HG02973 (cell line): ENCODE measurements around the gene KRT86.
"Not testable (repeated sequence)": the region's sequence is repeated elsewhere in the genome, so short reads cannot be mapped to it uniquely, and the experiment has no call there.

ENCODE experiments used
- ATAC-seq: cut with Tn5 transposase; IDR thresholded peaks from one replicate; pipeline ENCODE4 v1.9.1; 2021; ENCODE audit warnings: moderate library complexity; ENCODE audit not compliant: unreplicated experiment

KRT86 gene

GRCh38 chr12:52251367-52252051 is 22.9 kb upstream of the KRT86 start:
- ATAC-seq, result no peak

DNA sequence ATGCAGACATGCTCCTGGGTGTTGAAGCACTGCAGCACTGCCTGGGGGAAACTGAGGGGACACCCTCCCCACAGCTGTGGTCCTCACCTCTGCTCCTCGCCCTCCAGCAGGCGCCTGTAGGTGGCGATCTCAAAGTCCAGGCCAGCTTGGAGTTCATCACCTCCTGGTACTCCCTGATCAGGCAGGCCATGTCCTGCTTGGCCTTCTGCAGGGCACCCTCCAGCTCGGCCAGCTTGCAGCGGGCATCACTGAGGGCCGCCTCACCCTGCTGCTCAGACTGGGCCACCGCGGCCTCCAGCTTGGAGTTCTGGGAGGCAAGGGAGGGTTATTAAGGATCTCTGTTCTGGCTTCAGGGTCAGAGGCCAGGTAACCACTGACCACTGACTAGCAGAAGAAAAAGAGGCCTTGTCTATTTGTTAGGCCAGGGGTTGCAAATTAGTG is 22.2 kb upstream of the KRT86 start:
- ATAC-seq, result not testable (repeated sequence)

GRCh38 chr12:52252728-52253343 is 21.6 kb upstream of the KRT86 start:
- ATAC-seq, result no peak

DNA sequence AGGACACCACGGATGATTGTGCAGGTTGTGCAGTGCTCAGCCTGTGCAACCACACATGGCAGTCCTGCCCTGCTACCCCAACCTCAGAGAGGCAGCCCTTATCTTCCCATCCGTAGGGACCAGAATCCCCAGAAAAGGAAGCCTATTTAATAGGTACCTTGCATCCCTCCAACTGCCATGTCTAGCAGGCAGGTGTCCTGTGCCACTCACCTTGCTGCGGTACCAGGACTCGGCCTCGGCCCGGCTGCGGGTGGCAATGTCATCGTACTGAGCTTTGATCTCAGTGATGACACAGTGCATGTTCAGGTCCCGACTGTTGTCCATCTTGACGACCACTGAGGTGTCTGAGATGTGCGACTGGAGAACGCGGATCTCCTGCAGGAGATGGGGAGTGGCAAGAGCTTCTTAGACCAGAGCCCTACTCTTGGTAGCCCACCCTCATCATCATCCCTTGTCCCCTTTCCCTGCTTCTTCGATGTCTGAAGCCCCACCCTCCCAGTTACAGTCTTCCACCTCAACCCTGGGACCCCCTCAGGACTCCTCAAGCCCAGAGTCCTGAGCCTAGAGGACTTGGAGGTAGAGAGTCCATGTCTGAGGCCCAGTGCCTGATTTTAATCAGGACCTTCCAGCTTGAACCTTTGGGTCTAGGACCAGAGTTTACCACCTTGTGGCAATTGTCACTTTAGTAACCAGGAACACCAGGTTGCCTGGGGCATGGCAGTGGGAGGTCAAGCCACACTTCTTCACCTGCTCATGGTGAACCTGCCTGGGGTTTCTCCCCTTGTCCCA is 20.9 kb upstream of the KRT86 start:
- no peak for ATAC-seq

DNA sequence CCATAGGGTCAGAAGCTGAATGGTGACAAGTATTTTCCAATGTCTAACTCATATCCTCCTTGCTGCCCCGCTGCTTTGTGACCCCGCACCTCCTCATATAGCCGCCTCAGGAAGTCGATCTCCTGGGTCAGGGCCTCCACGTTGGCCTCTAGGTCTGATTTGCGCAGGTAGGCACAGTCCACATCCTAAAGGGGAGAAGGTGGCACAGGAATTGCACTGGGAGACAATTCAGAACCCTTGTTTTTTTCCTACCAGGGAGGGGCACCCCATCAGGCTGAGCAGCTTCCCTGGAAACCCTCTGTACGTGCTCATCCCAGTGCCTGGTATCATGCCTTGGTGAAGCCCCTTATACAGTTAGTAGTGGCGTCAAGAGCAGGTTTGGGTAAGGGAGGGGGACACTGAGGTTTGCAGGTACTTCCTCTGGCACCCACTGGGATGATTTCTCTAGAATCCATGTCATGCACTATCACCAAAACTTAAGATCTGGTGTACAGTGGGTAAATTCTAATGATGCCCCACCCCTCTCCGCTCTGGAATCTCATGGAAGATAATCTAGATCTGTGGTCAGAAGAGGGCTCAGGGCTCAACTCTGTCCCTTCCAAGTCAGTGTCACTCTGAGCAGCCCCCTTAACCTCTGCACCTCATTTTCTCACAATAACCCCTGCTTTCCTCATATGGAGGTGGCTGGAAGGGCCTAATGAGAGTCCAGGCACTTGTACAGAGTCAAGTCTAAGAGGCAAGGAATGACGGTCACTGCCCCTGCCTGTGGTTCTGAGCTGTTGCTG is 20.1 kb upstream of the KRT86 start:
- no peak for ATAC-seq

DNA sequence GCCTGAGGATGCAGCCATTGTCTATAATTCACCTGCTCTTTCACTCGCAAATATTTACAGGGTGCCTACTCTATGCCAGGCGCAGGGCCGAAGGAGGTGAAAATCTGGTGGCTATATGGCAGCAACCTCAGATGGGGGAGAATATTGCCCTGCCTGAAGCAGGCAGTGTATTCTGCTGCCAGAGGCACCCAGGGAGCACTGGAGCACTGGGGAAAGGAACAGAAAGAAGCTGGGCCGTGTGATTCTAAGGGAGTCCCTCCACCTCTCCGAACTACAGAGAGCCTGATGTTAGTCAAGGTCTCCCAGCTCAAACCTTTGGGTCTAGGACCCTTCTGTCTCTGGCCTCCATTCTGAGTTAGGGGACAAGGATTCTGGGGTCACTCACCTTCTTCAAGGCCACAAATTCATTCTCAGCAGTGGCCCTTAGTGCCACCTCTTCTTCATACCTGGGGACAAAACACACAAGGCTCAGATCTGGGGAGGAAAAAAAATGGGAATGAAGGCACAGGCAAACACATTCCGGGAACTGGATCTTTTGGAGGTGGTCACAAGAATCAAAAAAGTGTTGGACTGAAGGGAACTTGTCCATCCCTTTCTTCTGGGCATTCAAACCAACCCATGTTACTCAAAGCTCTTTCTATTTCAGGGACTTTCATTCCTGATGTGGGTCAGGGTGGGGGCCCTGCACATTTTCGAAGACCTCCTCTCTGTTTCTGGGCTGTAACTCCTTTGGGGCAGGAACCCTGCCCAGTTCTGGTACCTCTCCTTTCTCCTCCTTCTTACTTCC is 19.3 kb upstream of the KRT86 start:
- ATAC-seq, result no peak

GRCh38 chr12:52255926-52256583 is 18.4 kb upstream of the KRT86 start:
- no peak for ATAC-seq

DNA sequence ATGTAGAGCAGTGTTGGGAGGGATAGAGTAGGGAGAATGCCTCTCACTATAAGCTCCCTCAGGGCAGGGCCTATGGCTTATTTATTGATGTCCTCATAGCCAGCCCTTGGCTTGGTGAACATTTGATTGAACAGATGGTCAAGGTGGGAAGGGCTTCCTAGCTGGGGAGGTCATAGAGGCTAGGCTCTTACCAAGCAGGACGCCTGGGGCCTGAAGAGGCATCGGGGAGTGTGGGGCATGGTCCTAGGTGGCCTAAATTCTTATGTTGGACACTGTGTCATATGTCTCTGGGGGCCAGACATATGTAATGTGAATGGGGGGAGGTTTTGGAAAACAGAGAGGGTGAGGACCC is 17.9 kb upstream of the KRT86 start:
- ATAC-seq, result no peak

DNA sequence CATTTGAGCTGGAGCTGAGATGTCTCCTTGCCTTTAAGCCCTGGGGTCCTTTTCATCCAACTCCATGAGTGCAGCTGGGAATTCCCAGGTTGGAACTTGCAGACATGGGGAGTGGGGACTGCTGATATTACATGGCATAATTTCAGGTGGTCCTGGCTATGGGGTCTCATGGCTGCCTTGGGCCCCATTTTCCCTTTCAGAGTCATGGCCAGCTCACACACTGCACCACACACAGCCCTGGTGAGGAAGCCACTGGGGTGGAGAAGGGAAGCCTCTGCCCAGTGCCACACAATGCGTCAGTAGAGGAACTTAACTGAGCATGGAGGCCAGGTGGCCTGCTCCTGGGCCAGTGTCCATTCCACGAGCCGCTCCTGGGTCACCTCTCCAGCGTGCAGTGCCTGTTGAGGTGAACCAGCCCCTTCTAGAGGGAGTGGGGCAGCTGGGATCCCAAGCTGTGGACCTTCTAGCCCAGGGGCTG is 17.3 kb upstream of the KRT86 start:
- no peak for ATAC-seq

DNA sequence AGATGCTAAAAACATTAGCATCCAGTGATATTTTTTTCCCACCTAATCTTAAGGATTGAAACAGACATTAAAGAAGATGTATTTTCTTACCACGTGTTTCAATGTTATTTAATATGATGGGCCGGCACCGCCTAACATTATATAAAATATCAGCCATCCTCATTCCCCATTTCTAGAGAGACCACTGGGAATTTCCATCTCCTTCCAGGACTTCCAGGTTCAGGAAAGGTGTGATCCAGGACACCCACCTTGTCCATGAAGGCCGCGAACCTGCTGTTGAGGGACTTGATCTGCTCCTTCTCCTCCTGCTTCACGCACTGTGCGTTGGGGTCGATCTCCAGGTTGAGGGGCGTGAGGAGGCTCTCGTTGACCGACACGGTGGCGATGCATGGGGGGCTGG is 16.5 kb upstream of the KRT86 start:
- not testable (repeated sequence) for ATAC-seq

GRCh38 chr12:52258335-52258901 is 16.0 kb upstream of the KRT86 start:
- ATAC-seq, result no peak

DNA sequence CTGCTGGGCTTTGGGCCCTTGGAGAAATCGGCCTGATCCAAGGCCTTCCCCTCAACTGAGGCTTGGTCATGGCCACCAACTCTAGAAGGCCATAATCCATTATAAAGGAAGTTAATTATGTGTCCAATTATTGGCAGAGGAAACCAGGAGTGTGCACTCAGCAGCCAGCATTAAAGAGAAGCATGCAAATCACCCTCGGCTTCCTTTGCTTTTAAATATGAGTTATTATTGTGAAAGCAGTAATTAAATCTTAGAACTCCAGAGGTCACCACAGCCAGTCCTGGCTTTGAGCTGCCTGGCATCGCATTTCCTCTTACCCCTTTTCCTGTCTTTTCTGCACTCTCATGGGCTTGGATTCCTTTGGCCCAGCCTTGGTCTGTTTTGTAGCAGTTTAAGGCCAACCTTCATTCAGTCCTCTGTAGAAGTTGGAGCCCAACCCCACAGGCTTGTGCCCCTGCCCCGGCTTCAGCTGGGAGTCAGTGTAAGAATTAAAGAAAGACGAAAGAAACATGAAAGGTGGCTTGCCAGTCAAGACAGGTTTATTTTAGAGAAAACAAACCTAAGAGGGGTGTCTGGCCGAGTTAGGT is 14.7 kb upstream of the KRT86 start:
- ATAC-seq, result no peak

GRCh38 chr12:52260361-52261207 is 13.9 kb upstream of the KRT86 start:
- ATAC-seq, result no peak

DNA sequence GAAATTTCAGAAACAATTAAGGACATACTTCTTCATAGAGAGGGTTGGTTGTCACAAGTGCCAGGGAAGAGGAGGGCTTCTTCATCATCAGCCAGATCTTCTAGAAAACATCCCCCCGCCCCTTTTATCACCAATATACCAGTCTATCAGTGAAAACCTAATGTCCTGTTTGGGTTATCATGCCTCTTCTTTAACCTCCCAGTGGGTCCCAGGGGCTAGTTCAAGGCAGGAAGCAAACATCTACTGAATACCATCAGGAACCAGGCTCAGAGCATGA is 13.3 kb upstream of the KRT86 start:
- no peak for ATAC-seq

DNA sequence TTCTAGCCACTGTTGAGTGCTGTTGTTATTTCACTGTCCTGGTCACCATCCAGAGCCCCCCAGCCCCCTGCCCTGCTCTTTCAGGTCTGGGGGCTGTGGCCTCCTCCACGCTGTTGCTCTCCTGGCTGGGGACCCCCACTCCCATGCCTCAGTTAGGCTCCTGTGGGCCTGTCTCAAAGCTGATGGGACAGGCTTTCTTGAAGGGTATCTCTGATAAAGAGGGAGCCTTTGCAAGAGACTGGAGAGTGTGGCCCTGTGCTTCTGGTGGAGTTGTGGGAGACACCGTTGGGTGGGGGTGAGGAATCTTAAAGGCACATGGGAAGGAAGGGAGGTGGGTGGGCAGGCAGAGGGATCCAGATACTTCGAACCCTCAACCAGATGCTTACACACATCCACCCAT is 12.2 kb upstream of the KRT86 start:
- ATAC-seq, result no peak

- ATAC-seq, result no peak
Observed at GRCh38 chr12:52263761-52264434, 10.5 kb upstream of the KRT86 start.

- ATAC-seq, result no peak
Observed at GRCh38 chr12:52264435-52264825, 10.0 kb upstream of the KRT86 start.

DNA sequence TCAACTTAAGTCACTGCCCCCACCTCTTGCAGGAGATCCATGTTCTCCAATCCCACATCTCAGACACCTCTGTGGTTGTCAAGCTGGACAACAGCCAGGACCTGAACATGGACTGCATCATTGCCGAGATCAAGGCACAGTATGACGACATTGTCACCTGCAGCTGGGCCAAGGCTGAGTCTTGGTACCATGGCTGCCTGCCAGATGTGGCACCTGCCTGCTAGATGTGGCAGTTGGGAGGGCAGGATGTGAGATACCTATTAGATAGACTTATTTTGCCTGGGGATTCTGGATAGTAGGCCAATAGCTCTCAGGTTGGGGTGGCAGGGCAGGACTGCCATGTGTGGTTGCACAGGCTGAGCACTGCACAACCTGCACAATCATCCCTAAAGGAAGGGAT is 7.9 kb upstream of the KRT86 start:
- ATAC-seq, result no peak
